Activated naive CD4-positive, alpha-beta T cell (primary cell): Measurements from ENCODE around the gene TBC1D17.

Experiments used
- DNase-seq, 4 experiments: peaks; one replicate each; lab custom pipeline; 2025; lab: John Stamatoyannopoulos, UW

Gene TBC1D17

GRCh38 chr19:49877879-49878743 lies 609 bp downstream of the TBC1D17 start:
- peak; percentile 94 to 97 (median 96) for DNase-seq

DNA sequence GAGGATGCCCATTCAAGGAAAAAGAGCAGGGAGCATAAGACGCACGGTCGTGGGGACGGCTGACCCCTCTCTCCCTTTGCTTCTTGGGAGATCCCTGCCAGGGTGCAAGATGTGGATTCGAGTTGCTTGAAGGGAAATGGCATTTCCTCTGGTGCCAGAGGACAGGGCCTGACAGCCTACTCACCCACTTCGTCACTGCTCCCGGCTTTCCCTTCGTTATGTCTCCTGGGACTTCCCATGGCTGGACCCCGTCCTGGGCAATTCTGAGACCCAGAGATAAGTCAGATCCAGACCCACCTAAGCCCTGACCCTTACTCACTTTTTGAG lies 1.2 kb downstream of the TBC1D17 start:
- no peak for DNase-seq

- DNase-seq, result no peak
Measured at GRCh38 chr19:49879243-49879963, 1.9 kb downstream of the TBC1D17 start.

DNA sequence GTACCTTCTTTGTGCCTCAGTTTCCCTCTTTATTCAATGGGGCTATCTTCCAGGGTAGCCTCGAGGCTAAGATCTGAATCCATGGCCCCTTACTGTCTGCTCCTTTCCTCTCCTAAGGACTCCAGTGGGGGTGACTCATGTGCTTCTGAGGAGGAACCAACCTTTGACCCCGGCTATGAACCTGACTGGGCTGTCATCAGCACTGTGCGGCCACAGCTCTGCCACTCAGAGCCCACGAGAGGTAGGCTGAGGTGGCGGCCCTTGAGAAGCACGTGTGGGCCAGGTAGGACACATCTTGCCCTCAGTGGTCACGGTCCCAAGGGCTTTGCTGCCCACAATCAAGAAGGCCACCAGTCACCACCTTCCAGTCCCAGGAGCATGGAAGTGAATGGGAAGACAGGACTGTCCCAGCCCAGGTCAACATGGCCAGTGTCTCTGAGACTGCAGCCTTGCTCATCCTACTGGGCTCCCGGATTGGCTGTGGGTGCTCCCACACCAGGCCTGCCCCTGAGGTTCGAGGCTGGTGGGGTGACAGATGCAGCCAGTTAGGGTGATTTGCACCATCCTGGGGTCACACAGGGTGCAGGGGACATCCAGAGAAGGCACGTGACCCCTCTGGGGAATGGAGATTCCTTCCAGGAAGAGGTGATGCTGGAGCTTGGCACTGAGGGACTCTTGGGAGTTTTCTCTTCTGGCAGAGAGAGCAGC lies 2.8 kb downstream of the TBC1D17 start:
- DNase-seq, result no peak

DNA sequence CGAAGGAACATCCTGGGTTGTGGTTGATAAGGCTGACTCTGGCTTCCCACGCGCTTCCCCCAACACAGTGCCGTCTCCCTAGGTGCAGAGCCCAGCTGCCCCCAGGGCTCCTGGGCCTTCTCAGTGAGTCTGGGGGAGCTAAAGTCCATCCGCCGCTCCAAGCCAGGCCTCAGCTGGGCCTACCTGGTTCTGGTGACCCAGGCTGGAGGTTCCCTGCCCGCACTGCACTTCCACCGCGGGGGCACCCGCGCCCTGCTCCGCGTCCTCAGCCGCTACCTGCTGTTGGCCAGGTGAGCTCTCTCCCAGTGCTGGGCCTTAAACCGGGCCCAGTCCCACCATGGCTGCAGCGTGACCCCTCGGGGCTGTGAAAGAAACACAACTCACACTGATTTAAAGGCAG lies 3.7 kb downstream of the TBC1D17 start:
- no peak for DNase-seq

GRCh38 chr19:49881672-49882394 lies 4.3 kb downstream of the TBC1D17 start:
- no peak for DNase-seq

- no peak for DNase-seq
Measured at GRCh38 chr19:49882643-49883042, 5.1 kb downstream of the TBC1D17 start.

- DNase-seq, result no peak
Measured at GRCh38 chr19:49883094-49883493, 5.6 kb downstream of the TBC1D17 start.

GRCh38 chr19:49884109-49884508 lies 6.6 kb downstream of the TBC1D17 start:
- no peak for DNase-seq

- no peak for DNase-seq
Measured at GRCh38 chr19:49884760-49885159, 7.3 kb downstream of the TBC1D17 start.

- DNase-seq, result no peak
Measured at GRCh38 chr19:49887037-49887664, 9.6 kb downstream of the TBC1D17 start.

- DNase-seq, result no peak
Measured at GRCh38 chr19:49887665-49888509, 10.4 kb downstream of the TBC1D17 start.

DNA sequence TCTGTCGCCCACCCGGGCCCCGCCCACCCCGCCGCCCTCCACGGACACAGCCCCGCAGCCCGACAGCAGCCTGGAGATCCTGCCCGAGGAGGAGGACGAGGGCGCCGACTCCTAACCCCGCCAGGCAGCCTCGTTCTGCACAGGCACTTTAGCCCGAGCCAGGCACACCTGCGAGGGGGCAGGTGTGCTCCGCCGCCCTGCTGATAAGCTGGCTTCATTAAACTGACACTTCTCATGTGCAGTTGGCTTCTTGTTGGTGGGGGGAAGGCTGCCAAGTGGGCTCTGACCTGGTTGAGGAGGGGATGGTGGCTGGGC lies 11.0 kb downstream of the TBC1D17 start:
- no peak for DNase-seq

DNA sequence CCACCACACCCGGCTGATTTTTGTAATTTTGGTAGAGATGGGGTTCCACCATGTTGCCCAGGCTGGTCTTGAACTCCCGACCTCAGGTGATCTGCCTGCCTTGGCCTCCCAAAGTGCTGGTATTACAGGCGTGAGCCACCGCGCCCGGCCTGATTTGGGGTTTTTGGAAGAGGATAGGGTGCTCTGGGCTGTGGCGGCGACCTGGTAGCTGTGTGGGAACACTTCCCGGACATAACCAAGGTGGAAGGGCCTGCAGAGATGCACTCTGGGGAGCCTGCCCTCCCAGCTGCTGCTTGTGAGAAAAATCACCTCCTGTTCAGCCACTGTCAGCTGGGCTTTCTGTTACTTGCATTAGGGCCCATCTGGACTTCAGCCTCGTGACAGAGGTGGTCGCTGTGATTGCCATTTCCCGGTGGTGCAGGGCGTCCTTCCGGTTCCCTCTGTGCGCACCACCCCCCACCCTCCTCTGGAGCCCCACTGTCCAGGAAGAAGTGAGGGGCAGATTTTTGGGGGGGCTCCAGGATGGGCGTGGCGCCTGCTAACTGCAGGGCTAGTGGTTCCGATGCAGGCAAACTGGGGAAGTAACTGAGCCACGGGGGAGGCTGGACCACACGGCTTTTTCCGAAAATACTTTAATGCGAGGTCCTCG lies 11.7 kb downstream of the TBC1D17 start:
- no peak for DNase-seq

GRCh38 chr19:49889687-49890348 lies 12.3 kb downstream of the TBC1D17 start:
- DNase-seq, result peak; percentile 29 to 63 (median 46)

DNA sequence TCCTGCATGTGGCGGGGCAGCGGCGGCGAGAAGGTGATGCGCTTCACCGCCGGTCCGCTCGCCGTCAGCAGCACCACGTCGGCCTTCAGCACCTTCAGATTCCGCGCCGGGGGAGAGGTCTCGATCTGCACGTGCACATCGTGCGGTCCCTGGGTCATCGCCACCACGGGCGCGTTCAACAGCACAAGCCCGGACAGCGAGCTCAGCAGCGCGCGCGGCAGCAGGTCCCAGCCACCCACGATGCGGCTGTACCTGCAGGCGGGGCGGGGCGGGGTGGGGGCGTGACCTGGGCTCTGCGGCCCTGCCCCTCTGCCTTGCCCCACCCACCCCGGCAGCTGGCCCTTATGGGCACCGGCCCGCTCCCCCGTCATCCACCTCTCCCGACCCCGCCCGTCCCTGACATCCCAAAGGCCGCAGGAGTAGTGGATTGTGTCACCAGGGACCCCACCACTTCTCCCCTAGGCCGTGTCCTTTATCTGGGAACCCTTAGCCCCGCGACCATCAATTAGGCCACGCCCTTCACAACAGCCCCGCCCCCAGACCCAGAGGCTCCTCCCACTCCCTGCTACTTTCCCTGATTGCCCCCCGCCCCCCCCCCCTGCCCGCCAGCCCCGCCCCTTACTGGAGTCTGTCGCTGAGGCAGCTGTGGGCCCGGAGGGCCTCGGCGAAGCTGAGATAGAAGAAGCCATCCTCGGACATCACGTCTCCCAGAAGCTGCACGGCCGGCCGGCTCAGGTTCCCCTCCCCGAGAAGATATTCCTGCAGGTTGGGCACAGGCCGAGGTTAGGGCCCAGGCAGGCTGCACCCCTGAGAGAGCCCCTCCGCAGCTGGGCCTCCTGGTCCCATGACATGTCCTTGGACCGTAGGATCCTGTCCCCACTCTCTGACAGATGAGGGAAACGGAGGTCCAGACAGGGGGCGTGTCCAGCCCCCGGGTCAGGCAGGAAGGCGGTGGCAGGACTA lies 13.1 kb downstream of the TBC1D17 start:
- DNase-seq, result peak in 3 of 4 experiments; percentile 37 to 68 (median 43)

DNA sequence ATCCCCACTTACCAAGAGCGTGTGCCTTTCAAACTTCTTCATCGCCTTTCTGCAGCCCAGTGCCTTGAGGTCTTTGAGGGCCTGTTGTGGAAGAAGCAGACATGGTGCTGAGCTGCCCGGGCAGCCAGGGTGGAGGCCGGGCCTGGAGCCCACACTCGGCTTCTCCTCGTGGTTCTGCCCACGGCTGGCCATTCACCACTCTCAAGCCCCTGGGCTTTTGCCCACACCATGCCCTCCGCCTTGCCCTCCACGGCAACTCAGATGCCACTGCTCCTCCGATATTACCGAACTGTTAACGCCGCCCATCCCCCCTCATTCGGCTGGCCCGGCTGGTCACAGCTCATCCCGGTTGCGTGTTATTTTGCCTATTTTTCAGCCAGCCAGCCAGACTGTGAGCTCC lies 13.9 kb downstream of the TBC1D17 start:
- no peak for DNase-seq

GRCh38 chr19:49892716-49893115 lies 15.2 kb downstream of the TBC1D17 start:
- DNase-seq, result no peak
